Ramos (cell line): Measurements from ENCODE around the gene C11orf65.

Experiments used
- in situ Hi-C: fragments of 300-500 bp; cut with MboI; formaldehyde crosslinking; loops from one replicate; pipeline ENCODE4 v1.14.3; 2022; ENCODE audit warnings: low sequenced_read_pairs; ENCODE audit not compliant: unreplicated experiment

C11orf65 gene, protein sequence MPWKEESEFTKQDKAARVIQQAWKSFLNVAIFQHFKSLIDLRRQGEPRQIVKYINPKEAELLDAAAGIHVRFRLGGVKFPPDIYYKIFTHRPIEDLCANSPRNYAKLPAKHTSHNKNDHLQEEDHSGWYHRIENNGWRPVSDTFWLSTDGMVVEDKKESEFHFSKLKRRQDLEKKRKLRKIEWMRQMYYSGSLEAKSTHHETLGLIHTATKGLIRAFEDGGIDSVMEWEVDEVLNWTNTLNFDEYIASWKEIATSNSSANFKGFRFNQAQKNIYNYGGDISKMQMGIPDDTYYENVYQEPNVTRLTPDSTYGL

DNA sequence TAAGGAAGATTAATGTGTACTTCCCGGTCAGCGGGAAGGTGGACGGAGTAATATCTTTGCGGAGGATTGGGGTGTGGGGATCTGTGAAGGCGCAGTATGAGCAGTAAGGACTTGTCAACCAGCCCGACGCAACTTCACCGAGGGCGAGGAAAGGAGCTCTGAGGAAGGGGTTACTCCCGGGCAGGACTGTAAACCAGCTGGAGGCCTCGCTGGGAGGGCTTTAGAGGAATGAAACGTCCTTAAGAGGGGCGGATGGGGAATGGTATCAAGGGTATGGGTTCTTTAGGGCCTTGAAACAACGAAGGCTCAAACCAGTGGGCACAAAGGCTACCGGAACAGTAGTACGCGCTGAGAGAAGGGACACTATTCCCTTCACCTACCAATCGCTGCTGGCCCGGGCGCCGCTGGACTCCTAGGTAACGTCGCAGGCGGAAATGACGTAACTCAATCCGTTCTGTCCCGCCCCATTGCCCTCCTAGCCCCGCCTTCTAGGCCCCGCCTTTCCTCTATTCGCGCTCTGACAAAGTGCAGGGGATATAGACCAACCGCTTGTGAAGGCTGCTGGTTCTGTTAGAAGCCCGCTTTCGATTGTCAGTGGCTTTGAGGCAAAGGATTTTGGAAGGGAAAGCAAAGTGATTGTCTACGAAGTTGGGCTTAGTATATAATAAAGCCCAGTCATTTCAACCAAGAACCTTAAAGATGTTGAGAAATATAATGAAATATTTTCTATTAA lies at the start of gene C11orf65:
Gene C11orf65 (minus strand): TSS at position 439 of the 733 bp plus-strand sequence. CDS start 5,970 bp downstream, outside the sequence.
- in situ Hi-C loops, result no loop called here

DNA sequence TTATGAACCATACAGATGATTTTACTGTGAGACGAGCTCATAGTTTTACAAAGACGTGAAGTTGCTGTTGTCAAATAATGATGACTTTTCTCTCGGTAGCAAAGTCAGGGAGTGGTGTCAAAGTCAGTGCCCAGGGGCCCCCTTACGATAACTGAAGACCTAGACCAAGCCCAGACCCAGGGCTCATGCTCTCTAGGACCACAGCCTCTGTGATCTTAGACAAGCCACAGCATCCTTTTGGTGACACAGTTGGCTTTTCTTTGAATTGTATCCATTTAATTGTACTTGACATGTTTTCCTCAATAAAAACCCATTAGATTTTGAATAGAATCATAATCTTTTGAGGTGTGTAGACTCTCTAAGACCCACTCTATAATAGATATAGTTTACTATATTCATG lies 48.8 kb upstream of the C11orf65 start:
- in situ Hi-C loops, result no loop called here

DNA sequence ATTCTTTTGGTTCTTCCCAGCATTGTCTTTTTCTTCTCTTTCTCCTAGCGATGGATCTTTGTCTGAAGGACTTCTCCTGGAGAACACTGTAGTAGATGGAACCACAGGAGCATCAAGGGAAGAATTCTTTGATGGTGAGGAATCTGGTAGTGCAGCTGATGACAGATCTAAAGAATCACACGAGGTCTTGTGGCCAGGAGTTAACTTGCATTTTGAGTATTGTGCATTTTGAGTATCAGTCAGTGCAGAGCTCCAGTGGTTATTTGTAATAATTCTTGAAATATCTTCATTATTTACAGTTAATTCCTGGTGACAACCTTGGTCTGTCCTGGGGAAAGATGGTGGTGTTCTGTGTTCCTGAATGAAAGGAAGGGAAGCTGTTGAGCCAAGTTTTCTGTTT lies 45.4 kb upstream of the C11orf65 start:
- in situ Hi-C loops, result no loop called here

DNA sequence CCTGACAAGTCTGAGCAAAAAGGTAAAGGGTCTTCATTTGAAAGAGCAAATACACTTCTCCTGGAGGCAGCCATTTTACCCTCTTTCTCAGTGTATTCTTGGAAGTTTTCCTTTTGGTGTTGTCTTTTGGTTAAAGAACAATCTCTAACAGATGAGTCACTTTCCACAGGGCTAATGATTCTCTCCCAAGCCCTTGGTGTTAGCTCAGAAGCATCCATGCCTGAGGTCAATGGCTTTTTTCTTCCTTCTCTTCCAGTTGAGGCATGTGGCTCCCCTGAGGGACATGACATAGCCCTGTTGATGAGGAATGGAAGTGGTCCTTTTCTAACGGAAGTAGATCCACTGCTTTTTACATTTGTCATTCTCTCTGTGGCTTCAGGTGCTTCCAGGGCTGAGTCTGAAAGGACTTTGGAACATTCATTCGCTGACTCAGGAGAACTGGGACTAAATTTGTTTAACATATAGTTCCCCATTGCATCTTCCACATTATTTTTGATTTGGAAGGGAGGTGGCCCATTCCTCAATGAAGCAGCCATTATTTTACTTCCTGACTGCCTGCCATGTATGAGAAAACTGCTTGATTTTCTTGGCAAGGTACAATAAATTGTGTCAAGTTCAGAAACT lies 44.6 kb upstream of the C11orf65 start:
- in situ Hi-C loops, result no loop called here

DNA sequence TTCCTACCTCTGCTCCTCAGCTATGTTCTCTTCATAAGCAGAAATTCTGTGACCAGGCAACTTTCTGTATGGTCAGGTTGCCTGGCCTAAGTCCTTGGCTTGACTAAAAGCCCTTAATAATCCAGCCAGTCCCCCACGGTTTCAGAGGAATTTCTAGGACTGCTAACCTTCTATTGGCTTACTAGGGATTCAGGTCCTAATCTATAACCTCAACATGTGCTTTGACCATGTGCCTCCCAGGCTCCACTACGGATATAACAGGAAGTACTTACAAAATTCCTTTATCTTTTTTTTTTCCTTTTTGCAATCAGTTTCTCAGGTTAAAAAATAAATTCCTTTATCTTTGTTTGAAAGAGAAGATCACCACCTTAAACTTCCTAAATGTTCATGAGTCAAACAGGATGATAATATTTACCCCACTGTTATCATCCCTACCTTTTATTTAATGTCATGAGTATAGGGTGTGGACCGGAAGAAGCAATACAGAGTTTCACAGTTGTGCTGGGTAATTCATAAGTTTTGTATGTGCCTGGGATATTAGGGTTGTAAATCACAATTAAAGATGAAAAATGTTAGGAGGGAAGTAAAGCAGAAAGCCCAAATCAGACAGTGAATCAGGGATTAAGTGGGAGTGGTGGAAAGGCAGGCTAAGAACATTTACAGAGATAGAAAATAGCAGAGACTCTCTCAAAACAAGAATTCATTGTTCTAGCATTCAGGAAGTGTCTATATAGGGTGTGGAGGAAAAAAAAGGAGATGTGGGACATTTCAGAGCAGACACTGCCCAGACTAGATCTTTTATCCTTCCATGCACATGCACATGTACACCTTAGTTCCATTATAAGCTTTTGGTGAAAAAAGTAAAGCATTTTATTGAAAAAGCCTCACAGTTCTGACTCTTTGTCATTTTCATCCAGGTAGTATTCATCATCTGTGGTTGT lies 41.6 kb upstream of the C11orf65 start:
- in situ Hi-C loops, result no loop called here

DNA sequence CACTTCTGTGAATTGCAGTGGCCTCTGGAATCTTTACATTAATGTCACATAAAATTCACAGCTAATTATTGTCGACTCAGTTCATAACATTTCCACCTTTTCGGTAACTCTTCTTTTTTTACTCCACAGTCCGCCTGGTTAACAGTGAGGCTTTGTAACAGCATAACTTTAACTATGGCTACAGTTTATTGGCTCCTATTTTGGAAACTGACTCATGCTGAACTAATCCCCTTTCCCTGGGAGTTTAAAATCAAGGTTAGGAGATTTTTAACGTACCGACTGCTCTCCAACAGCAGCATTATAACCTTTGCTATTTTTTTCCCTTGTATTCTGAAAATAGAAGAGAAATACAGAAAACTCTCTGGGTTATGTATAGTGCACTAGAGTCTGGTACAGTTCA lies 34.1 kb upstream of the C11orf65 start:
- in situ Hi-C loops, result no loop called here

DNA sequence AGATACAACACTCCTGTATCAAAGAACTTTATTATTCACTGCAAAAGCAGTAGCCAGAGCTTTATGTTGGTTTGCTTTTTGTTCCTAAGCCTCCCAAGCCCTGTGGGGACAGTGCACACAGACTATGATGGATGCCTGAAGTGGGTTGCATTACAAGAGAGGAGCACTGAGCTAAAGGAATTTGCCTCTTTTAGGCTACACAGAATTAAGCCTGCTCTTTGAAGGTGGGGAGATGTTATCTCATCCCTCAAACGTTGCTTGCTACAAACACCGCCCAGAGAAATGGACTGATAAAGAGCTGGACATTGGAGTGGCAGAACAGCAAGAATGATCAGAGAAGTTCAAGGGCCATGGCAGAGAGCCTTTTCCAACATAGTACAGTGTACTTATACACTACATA lies 33.4 kb upstream of the C11orf65 start:
- in situ Hi-C loops, result no loop called here

DNA sequence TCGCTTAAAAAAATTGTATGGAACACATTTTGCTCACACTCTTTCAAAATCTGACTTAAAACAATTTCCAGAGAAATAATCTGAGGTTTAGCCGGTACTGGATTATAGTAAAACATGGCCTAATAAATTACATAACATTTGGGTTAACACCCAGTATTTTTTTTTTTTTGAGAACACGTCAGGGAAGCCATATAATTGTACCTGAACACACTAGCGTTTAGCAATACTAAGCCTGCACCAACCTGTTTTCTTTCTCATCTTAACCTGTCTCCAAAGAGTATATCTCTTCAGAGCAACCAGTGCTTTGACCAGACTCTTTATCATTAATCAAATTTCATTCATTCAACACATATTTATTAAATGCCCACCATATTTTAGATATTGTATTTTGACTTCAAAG lies 32.8 kb upstream of the C11orf65 start:
- in situ Hi-C loops, result no loop called here

DNA sequence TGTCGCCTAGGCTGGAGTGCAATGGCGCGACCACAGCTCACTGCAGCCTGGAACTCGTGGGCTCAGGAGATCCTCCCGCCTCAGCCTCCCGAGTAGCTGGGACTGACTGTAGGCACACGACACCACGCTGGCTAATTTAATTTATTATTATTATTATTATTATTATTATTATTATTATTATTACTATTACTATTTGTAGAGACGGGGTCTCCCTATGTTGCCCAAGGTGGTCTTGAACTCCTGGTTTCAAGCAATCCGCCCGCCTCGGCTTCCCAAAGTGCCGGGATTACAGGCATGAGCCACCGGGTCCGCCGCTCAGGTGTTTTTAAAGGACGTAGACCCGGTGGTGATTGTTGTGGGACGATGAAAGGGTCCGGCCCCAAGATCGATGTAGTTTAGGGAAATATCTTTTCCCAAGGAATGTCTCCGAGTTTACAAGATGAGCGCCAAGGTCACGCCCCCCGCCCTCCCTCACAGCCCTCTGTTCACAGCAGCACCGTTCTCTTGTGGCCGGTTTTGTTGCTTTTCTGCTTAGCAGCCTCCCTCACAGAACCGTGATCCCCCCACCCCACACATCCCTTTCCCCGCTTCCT lies 31.6 kb upstream of the C11orf65 start:
- in situ Hi-C loops, result no loop called here

DNA sequence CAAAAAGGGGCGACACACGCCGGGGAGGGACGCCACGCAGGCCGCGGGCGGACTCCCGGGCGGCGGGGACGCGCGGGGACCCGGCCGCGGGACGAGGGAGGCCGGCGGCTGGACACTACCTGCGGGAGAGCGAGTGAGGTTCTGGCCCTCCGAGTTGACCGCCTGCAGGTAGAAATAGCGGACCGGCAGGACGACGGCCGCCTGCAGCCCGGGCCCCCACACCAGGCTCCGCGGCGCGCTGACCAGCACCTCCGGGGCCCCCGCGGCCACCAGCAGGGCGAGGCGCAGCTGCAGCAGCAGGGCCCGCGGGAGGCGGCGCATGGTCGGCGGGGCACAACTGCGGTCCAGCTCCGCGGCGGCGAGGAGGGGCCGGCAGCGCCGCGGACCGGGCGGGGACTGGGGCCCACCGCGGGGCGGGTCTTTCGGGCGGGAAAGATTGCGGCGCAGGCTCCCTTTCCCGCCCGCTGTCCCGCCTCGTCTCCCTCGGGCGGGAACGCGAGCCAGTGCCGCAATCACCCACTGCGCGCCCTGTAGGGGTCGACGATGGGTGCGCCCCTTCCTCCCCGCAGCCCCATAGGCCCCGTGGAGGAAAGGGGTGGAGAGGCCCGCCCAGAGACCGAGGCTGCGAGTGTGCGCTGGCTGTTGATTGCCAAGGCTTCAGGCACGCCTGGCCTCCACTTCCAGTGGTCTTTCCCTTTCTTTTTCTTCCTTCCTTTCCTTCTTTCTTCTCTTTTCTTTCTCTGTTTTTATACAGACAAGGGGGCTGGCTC lies 30.9 kb upstream of the C11orf65 start, which contains the start of gene POGLUT3:
Gene POGLUT3 (minus strand): TSS at position 339 of the 770 bp plus-strand sequence. CDS start 18 bp downstream, at position 321.
- in situ Hi-C loops, result no loop called here

DNA sequence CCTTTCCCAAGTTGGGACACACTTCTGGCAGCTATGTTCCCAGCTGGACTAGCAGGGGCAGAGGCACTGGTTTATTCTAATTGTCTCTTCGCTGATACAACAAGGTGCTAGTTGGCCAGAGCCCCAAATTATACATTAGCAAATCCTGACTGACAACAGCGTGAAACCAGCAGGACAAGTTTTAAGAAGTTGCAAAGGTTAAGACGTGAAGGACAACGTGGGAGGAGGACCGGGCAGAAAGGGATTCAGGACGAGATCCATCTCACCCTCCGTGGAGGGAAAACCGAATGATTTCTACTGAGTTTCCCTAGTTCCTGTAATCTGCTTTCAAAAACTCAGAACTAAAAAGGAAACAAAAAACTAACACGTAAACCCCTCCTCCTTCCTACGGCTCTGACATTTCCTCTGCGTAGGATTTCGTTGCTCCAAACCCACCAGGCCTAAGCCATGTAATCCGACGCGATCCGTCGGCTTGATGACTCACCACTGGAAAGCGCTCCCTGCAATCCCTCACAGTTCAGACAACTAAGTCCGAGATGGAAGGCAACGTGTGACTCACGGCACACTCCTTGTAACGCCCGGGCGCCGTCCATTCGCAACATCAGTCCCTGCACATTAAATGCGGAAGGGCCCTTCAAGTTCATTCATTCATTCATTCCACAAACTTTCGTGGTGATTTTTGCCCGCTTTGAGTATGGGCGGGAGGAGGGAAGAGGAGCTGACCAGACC lies 30.2 kb upstream of the C11orf65 start:
- in situ Hi-C loops, result no loop called here

DNA sequence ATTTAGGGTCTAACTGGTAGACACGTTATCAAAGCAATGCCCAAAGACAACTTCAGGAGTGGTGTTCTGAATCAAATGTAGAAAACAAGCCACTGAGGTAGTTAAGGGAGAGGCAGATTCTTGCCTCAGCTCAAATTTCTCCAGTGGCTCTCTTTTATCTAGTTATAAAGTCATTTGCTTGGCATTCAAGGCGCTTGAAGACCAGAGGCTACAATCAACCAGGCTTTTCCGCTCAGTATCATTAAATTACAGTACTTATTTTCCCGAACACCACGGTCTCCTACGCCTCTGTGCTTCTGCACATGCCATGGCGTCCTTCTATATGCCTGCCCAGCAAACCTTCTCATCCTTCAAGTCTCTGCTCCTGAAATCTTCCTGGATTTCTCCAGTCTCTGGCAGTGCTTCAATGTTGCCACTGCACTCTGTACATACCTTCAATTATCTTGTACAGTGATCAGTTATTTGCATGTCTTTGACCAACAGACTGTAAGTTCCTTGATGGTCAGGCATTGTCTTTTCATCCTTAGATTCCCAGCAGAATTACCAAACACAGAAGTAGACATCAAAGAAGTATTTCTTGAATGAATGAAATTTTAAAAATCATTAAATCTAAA lies 29.4 kb upstream of the C11orf65 start:
- in situ Hi-C loops, result no loop called here

DNA sequence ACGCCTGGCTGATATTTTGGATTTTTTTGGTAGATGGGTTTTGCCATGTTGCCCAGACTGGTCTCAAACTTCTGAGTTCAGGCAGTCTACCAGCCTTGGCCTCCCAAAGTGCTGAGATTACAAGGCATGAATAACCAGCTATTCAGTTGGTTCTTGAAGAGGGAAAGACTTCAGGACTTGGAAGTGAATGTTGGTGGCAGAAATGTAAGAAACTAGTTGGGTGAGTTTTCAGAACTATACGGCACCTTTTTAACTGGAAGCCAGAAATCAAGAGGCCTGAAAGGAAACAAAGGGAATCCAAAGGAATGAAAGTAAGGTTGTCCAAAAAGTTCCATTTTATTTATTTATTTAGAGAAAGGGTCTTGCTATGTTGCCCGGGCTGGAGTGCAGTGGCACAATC lies 28.0 kb upstream of the C11orf65 start:
- in situ Hi-C loops, result no loop called here

DNA sequence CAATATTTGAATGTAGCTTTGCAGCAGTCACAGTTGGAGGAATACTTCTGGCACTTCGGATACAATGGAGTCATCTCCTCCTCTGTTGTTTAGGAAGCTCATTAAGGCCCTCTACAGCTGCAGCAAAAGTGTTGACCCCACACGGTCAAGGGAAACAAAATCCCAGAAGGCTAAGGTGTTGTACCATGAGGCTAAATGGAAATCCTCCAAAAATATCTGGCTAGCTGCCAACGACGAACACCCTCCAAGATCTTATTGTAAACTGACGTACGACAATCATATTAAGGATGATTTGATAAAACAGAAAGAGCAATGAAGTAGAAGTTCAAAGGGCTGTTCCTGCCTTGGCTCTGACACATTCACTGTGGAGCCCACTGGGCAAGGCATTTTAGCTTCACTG lies 26.9 kb upstream of the C11orf65 start:
- in situ Hi-C loops, result no loop called here

DNA sequence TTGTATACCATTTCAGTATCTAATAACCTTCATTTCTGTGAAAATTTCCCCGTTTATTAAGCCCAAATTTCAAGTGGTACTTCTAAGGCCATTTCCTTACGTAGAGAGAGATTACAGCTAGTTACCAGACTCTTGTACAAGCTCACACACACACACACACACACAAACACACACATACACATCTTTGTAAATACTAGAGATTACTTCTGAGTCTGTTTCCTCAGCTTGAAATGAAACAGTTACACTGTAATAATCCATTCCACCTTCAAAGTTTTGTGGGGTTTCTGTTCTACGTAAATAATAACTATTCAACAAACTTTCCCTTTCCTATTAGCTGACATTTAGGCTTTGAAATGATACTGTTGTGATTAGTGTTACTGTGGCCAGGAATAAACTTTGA lies 24.6 kb upstream of the C11orf65 start:
- in situ Hi-C loops, result no loop called here

DNA sequence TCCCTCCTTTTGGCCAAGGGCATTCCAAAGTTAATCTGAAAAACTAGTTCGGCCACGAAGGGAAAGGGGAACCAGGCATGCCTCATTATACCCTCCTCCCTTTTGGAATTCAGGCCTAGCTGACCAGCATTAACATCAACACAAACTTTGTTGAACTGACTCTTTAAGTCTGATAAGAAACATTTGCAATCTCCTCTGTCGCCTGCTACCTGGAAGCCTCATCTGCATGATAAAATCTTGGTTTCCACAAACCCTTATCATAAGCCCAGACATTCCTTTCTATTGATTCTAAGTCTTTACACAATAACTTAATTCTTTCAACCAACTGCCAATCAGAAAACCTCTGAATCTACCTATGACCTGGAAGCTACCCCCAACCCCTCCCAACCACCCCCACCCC lies 19.5 kb upstream of the C11orf65 start:
- in situ Hi-C loops, result no loop called here

DNA sequence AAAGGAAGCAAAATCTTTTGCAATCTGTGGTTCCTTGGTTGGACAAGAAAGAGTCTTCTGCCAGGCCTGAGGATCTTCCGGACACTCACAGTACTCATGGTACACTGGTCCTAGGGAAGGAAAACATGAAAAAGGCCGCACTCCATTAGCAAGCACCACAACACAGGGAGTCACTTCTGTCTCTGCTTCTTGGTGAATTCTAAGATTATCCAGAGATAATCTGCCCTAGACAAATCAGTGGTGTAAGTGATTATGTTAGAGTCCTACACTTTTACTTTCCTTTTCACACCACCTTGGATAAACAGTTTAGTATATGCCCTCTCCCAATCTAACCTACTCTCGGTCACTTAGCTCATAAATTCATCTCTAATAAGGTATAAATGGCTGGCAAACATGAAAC lies 19.0 kb upstream of the C11orf65 start:
- in situ Hi-C loops, result no loop called here

DNA sequence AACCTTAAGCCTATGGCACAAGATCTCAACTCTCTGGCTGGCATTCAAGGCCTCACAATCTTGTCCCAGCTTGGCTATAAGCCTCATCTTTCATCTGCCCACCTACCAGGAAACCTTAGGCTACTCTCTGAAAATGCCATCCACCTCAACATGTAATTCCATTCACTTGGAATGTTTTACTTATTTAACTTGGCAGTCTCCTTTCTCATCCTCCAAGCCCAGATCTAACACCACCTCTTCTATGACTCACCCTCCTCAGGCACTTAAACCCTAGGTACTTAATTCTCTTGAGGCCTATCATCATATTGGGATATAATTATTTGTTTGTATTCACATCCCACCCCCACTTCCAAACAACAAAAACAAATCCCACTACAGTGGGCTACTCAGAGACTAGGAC lies 15.8 kb upstream of the C11orf65 start:
- in situ Hi-C loops, result no loop called here
